Neuronal stem cell (in vitro differentiated cells): ENCODE measurements around the gene ATOSA.

ENCODE experiments used
- DNase-seq: peaks from one replicate; pipeline ENCODE4 v3.0.0-alpha.2; 2013; ENCODE audit warnings: low spot score
- H2AFZ ChIP-seq: one replicate; pipeline ENCODE4 v1.6.1; 2013; ENCODE audit warnings: mild to moderate bottlenecking, low read length, inconsistent platforms
- H2AK5ac ChIP-seq: 2 replicates; pipeline ENCODE4 v1.6.1; 2013; ENCODE audit warnings: low read depth, mild to moderate bottlenecking, inconsistent platforms, low read length, moderate library complexity, mixed read lengths
- H2BK120ac ChIP-seq: 2 replicates; pipeline ENCODE4 v1.6.1; 2013; ENCODE audit warnings: low read depth, mild to moderate bottlenecking, inconsistent platforms, low read length, moderate library complexity, mixed read lengths
- H2BK12ac ChIP-seq: one replicate; pipeline ENCODE4 v1.6.1; 2013; ENCODE audit warnings: low read length, inconsistent platforms
- H2BK15ac ChIP-seq: 2 replicates; pipeline ENCODE4 v1.6.1; 2013; ENCODE audit warnings: mild to moderate bottlenecking, low read length, inconsistent platforms, mixed read lengths
- H2BK5ac ChIP-seq: one replicate; pipeline ENCODE4 v1.6.1; 2013; ENCODE audit warnings: inconsistent platforms, mild to moderate bottlenecking, low read length, moderate library complexity
- H3K14ac ChIP-seq: one replicate; pipeline ENCODE4 v1.6.1; 2013; ENCODE audit warnings: low read length, inconsistent platforms
- H3K18ac ChIP-seq: 2 replicates; pipeline ENCODE4 v1.6.1; 2013; ENCODE audit warnings: low read length, inconsistent platforms
- H3K23ac ChIP-seq: 2 replicates; pipeline ENCODE4 v1.6.1; 2013; ENCODE audit warnings: low read depth, mild to moderate bottlenecking, mixed read lengths, low read length, inconsistent platforms; ENCODE audit not compliant: poor library complexity
- H3K27ac ChIP-seq: replicated peaks from 3 replicates; pipeline ENCODE4 v1.5.1; 2013; ENCODE audit warnings: low read length, inconsistent platforms
- H3K27me3 ChIP-seq, 3 experiments: 2 replicates each; pipeline ENCODE4 v1.6.1; 2013; ENCODE audit warnings: low read length in 3 of 3, mild to moderate bottlenecking in 2 of 3, inconsistent platforms in 1 of 3, low read depth in 1 of 3, mixed read lengths in 1 of 3, moderate library complexity in 1 of 3; ENCODE audit not compliant: control insufficient read depth in 3 of 3, insufficient read depth in 3 of 3
- H3K36me3 ChIP-seq, 2 donors: replicated peaks in 1 of 2; 2 replicates each; pipeline ENCODE4 v1.6.1; 2013; ENCODE audit warnings: low read length in 2 of 2; ENCODE audit not compliant: control insufficient read depth in 2 of 2, insufficient read depth in 2 of 2
- H3K4ac ChIP-seq: 2 replicates; pipeline ENCODE4 v1.6.1; 2013; ENCODE audit warnings: inconsistent platforms, mild to moderate bottlenecking, low read length, moderate library complexity
- H3K4me1 ChIP-seq, 2 donors: 1 replicate in 1 of 2; 2 replicates in 1 of 2; pipeline ENCODE4 v1.6.1; 2013; ENCODE audit warnings: low read length in 2 of 2, low read depth in 1 of 2; ENCODE audit not compliant: control insufficient read depth in 2 of 2, insufficient read depth in 1 of 2
- H3K4me2 ChIP-seq: one replicate; pipeline ENCODE4 v1.6.1; 2013; ENCODE audit warnings: mild to moderate bottlenecking, low read length, inconsistent platforms; ENCODE audit not compliant: insufficient read depth, poor library complexity, severe bottlenecking
- H3K4me3 ChIP-seq, 2 donors: 2 replicates each; pipeline ENCODE4 v1.5.1; 2013; ENCODE audit warnings: low read length in 2 of 2, mild to moderate bottlenecking in 2 of 2, inconsistent platforms in 1 of 2, moderate library complexity in 1 of 2
- H3K79me1 ChIP-seq: one replicate; pipeline ENCODE4 v1.6.1; 2013; ENCODE audit warnings: low read depth, mild to moderate bottlenecking, inconsistent platforms, low read length, moderate library complexity
- H3K9ac ChIP-seq: one replicate; pipeline ENCODE4 v1.6.1; 2013; ENCODE audit warnings: mild to moderate bottlenecking, low read depth, low read length, inconsistent platforms; ENCODE audit not compliant: poor library complexity
- H3K9me3 ChIP-seq, 2 donors: replicated peaks in 1 of 2; 2 replicates each; pipeline versions ENCODE3 to v1.6.1; 2013; ENCODE audit warnings: low read length in 2 of 2, mild to moderate bottlenecking in 2 of 2, inconsistent platforms in 1 of 2, low read depth in 1 of 2, mixed read lengths in 1 of 2, moderate library complexity in 1 of 2; ENCODE audit not compliant: control insufficient read depth in 2 of 2, insufficient read depth in 1 of 2
- H4K8ac ChIP-seq: one replicate; pipeline ENCODE4 v1.6.1; 2013; ENCODE audit warnings: low read depth, mild to moderate bottlenecking, inconsistent platforms, low read length, moderate library complexity
- H4K91ac ChIP-seq: one replicate; pipeline ENCODE4 v1.6.1; 2013; ENCODE audit warnings: low read length, low read depth, mild to moderate bottlenecking, inconsistent platforms; ENCODE audit not compliant: poor library complexity
- WGBS, 2 donors: extraction: QIAGEN DNeasy Blood & Tissue Kit; methylation state at CpG; one replicate each; pipeline ENCODE4 v1.1.7; 2013; ENCODE audit warnings: missing lambda C conversion rate in 2 of 2, mixed read lengths in 1 of 2; ENCODE audit not compliant: insufficient read length in 2 of 2, insufficient replicate concordance in 1 of 2; ENCODE audit errors: extremely low coverage in 2 of 2; 5-methylcytosine and 5-hydroxymethylcytosine counted together

ATOSA gene

GRCh38 chr15:52657338-52657737 is 21.9 kb downstream of the ATOSA start:
- Histone ChIP-seq H3K18ac (no peak overlapping the region), H3K23ac (no peak overlapping the region), H3K27me3 (no peaks in the 10 kb centered on the region), H2BK15ac (no peak overlapping the region), H3K4me3 (no peak overlapping the region), H2AK5ac (no peak overlapping the region), H3K9me3 (no peaks in the 10 kb centered on the region), H3K79me1 (no peaks in the 10 kb centered on the region), H2AFZ (no peak overlapping the region), H3K36me3 (peaks cover 0 to 2% of the 10 kb centered on the region in 2 donors), H3K4me2 (no peak overlapping the region), H3K4me1 (peaks cover 1 to 3% of the 10 kb centered on the region in 2 donors), H3K27ac (no peak overlapping the region), H2BK120ac (no peak overlapping the region), H4K91ac (no peak overlapping the region), H4K8ac (no peak overlapping the region), H2BK12ac (no peak overlapping the region), H2BK5ac (no peak overlapping the region), H3K9ac (no peak overlapping the region), H3K4ac (no peak overlapping the region), H3K14ac (no peak overlapping the region)
- WGBS, 2 donors: no CpG with 5 or more reads among the region's 1 CpG
- DNase-seq: no peak

- H3K4ac ChIP-seq: no peak overlapping the region
- no peak overlapping the region for H4K91ac ChIP-seq
- H2BK120ac ChIP-seq: no peak overlapping the region
- H3K4me1 ChIP-seq: peaks cover 3 to 5% of the 10 kb centered on the region in 2 donors
- no peaks in the 10 kb centered on the region for H3K27me3 ChIP-seq
- no peak overlapping the region for H3K14ac ChIP-seq
- no peak overlapping the region for H4K8ac ChIP-seq
- H2AK5ac ChIP-seq: no peak overlapping the region
- no peak overlapping the region for H3K27ac ChIP-seq
- no peak overlapping the region for H3K4me2 ChIP-seq
- DNase-seq: no peak
- H3K9me3 ChIP-seq: no peaks in the 10 kb centered on the region
- no peak overlapping the region for H2BK15ac ChIP-seq
- no peak overlapping the region for H3K18ac ChIP-seq
- no peak overlapping the region for H2BK12ac ChIP-seq
- no peak overlapping the region for H2BK5ac ChIP-seq
- H3K36me3 ChIP-seq: peaks cover 0 to under 1% of the 10 kb centered on the region in 2 donors
- H3K79me1 ChIP-seq: no peaks in the 10 kb centered on the region
- H2AFZ ChIP-seq: no peak overlapping the region
- H3K23ac ChIP-seq: no peak overlapping the region
- H3K9ac ChIP-seq: no peak overlapping the region
- no peak overlapping the region for H3K4me3 ChIP-seq
Observed at GRCh38 chr15:52656412-52656811, 22.8 kb downstream of the ATOSA start.

- WGBS, 2 donors: no CpG with 5 or more reads among the region's 5 CpGs
- Histone ChIP-seq H3K79me1 (no peaks in the 10 kb centered on the region), H3K4me3 (no peak overlapping the region), H3K9me3 (no peaks in the 10 kb centered on the region), H2AK5ac (no peak overlapping the region), H3K27ac (no peak overlapping the region), H2BK15ac (no peak overlapping the region), H3K27me3 (no peaks in the 10 kb centered on the region), H2BK120ac (no peak overlapping the region), H4K8ac (no peak overlapping the region), H2BK12ac (no peak overlapping the region), H4K91ac (no peak overlapping the region), H2AFZ (peak overlapping the region; percentile 4), H3K36me3 (no peaks in the 10 kb centered on the region), H3K9ac (no peak overlapping the region), H3K4me1 (peaks cover 3 to 18% of the 10 kb centered on the region in 2 donors), H2BK5ac (no peak overlapping the region), H3K18ac (no peak overlapping the region), H3K23ac (no peak overlapping the region), H3K14ac (no peak overlapping the region), H3K4ac (no peak overlapping the region), H3K4me2 (no peak overlapping the region)
- DNase-seq: no peak
Observed at GRCh38 chr15:52653431-52653964, 25.7 kb downstream of the ATOSA start.

GRCh38 chr15:52652984-52653383 is 26.2 kb downstream of the ATOSA start:
- H3K9ac ChIP-seq: no peak overlapping the region
- H3K4me3 ChIP-seq: no peak overlapping the region
- no peak overlapping the region for H4K91ac ChIP-seq
- WGBS, 2 donors: no CpG with 5 or more reads among the region's 5 CpGs
- no peak overlapping the region for H2BK120ac ChIP-seq
- H3K79me1 ChIP-seq: no peaks in the 10 kb centered on the region
- no peak overlapping the region for H2AK5ac ChIP-seq
- H3K27ac ChIP-seq: peak overlapping the region; percentile 11
- peak overlapping the region; percentile 4 for H2AFZ ChIP-seq
- no peak overlapping the region for H3K4me2 ChIP-seq
- DNase-seq: no peak
- H3K18ac ChIP-seq: no peak overlapping the region
- H4K8ac ChIP-seq: no peak overlapping the region
- H2BK12ac ChIP-seq: no peak overlapping the region
- peaks cover 3 to 18% of the 10 kb centered on the region in 2 donors for H3K4me1 ChIP-seq
- H3K9me3 ChIP-seq: no peaks in the 10 kb centered on the region
- H3K14ac ChIP-seq: no peak overlapping the region
- no peaks in the 10 kb centered on the region for H3K36me3 ChIP-seq
- no peak overlapping the region for H3K23ac ChIP-seq
- H3K4ac ChIP-seq: no peak overlapping the region
- H2BK5ac ChIP-seq: no peak overlapping the region
- H3K27me3 ChIP-seq: no peaks in the 10 kb centered on the region
- no peak overlapping the region for H2BK15ac ChIP-seq
